Pancreas (tissue), 10 donors: ENCODE measurements around the gene ASB2. TPM values are rescaled to one million over a fixed set of nuclear protein-coding genes. Genes with fewer than 3 reads are reported as not detected.

ENCODE experiments used
- ATAC-seq, 4 donors: fragments of 200-7000 bp; cut with Tn5 transposase; one replicate each; pipeline versions ENCODE4 v1.8.0 to v1.9.1; 2020; ENCODE audit warnings: mild to moderate bottlenecking in 4 of 4, moderate library complexity in 4 of 4
- DNase-seq, 6 donors: peaks; one replicate each; pipeline ENCODE4 v3.0.0-alpha.2; 2020
- FAIRE-seq: peaks from 2 replicates; lab custom pipeline; 2012; peaks lifted over from hg19 to GRCh38; lab: Jason Lieb, UNC
- H3K27ac ChIP-seq, 4 donors: fragments of 200-600 bp; sonication (generic); 1 replicate in 3 of 4; 2 replicates in 1 of 4; pipeline versions ENCODE4 v1.5.0 to v1.8.0; 2020
- H3K27me3 ChIP-seq, 4 donors: fragments of 200-600 bp; one replicate each; pipeline ENCODE4 v1.8.0; 2021
- H3K36me3 ChIP-seq, 3 donors: fragments of 200-600 bp; sonication (generic) in 1 of 3; one replicate each; pipeline versions ENCODE4 v1.5.0 to v1.8.0; 2020 to 2021
- H3K4me1 ChIP-seq, 3 donors: fragments of 200-600 bp; one replicate each; pipeline ENCODE4 v1.8.0; 2021
- H3K4me3 ChIP-seq, 4 donors: fragments of 200-600 bp; sonication (generic) in 2 of 4; one replicate each; pipeline versions ENCODE4 v1.5.0 to v1.8.0; 2020 to 2021
- H3K9me3 ChIP-seq, 4 donors: fragments of 200-600 bp; one replicate each; pipeline ENCODE4 v1.8.0; 2021
- WGBS, 2 donors: extraction: QIAGEN DNeasy Blood & Tissue Kit; methylation state at CpG; one replicate each; pipeline ENCODE4 v1.1.7; 2013; 5-methylcytosine and 5-hydroxymethylcytosine counted together
- intact Hi-C, 3 donors: fragments of 100-400 bp; cut with DNase I; formaldehyde crosslinking; loops; one replicate each; pipeline versions ENCODE4 v1.11.1 to v1.14.2; 2022
- polyA plus RNA-seq, 2 donors: library from polyadenylated mRNA; stranded (reverse); fragments of 200-250 nt; gene quantifications; one replicate each; pipeline ENCODE4 v1.2.3, GENCODE V29; 2013
- total RNA-seq, 6 donors: library from RNA; stranded (reverse); fragmentation: NEBNext Ultra II Directional in 4 of 6; extraction: Animal tissue kit (Norgen Biotek cat#: 25700) in 4 of 6; gene quantifications; one replicate each; pipeline versions ENCODE4 v1.2.1 to v1.2.4, GENCODE V29; 2021 to 2023
- TF ChIP-seq, protein P1 (sequence below), 4 donors: fragments of 200-600 bp; sonication (generic) in 3 of 4; IDR thresholded peaks; one replicate each; pipeline versions ENCODE4 v1.5.0 to v1.8.0; 2021; ENCODE audit warnings: antibody characterized with exemption in 4 of 4
- donor health status: healthy with polysubstance abuse.
- donor health status: DM: no; HTN: no; CAD: no; lungs with moderate emphysema.
- donor health status: DM: no; HTN: no; CAD: no.
- donor health status: control.
- donor health status: control.
- donor health status: Bipolar disorder and iron deficiency.
- donor health status: DM: yes; HTN: yes; CAD: no.
- donor health status: DM: no; HTN: no; CAD: no.
- donor health status: DM: no; HTN: no; CAD: no.
- donor health status: DM: yes; HTN: yes; CAD: no.

The ASB2 gene
- total and polyA plus RNA-seq, 8 donors = 0.09 to 1.4 (median 0.40) TPM

- DNase-seq = no peak
- H3K9me3 ChIP-seq = no peaks in the 10 kb centered on the region
- whole genome bisulfite sequencing, 2 donors = 64 to 72% methylated on average over 19 of the region's 19 CpGs
- no peaks in the 10 kb centered on the region for H3K27me3 ChIP-seq
- H3K4me1 ChIP-seq = peaks cover 0 to 5% (median 0%) of the 10 kb centered on the region in 3 donors
- ATAC-seq = peak in 1 of 4 donors; percentile 34
- H3K27ac ChIP-seq = no peak overlapping the region
- intact Hi-C loops = no loop called here
- FAIRE-seq = no peak
- TF ChIP-seq, protein P1, sequence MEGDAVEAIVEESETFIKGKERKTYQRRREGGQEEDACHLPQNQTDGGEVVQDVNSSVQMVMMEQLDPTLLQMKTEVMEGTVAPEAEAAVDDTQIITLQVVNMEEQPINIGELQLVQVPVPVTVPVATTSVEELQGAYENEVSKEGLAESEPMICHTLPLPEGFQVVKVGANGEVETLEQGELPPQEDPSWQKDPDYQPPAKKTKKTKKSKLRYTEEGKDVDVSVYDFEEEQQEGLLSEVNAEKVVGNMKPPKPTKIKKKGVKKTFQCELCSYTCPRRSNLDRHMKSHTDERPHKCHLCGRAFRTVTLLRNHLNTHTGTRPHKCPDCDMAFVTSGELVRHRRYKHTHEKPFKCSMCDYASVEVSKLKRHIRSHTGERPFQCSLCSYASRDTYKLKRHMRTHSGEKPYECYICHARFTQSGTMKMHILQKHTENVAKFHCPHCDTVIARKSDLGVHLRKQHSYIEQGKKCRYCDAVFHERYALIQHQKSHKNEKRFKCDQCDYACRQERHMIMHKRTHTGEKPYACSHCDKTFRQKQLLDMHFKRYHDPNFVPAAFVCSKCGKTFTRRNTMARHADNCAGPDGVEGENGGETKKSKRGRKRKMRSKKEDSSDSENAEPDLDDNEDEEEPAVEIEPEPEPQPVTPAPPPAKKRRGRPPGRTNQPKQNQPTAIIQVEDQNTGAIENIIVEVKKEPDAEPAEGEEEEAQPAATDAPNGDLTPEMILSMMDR (IDR thresholded peaks at IDR 0.05) = no peak
- no peaks in the 10 kb centered on the region for H3K36me3 ChIP-seq
- H3K4me3 ChIP-seq = no peak overlapping the region
These were observed 21.2 kb downstream of the ASB2 start for GRCh38 chr14:93954900-93955849.

GRCh38 chr14:93954516-93954830 lies 21.9 kb downstream of the ASB2 start:
- Histone ChIP-seq H3K27me3 (no peaks in the 10 kb centered on the region), H3K4me1 (peaks cover 0 to 5% (median 0%) of the 10 kb centered on the region in 3 donors), H3K27ac (no peak overlapping the region), H3K36me3 (no peaks in the 10 kb centered on the region), H3K4me3 (no peak overlapping the region), H3K9me3 (no peaks in the 10 kb centered on the region)
- intact Hi-C loops = no loop called here
- WGBS, 2 donors = 78 to 84% methylated on average over 4 of the region's 4 CpGs
- ATAC-seq (no peak), DNase-seq (no peak), FAIRE-seq (no peak)
- TF ChIP-seq, protein P1 (IDR thresholded peaks at IDR 0.05) = no peak

DNA sequence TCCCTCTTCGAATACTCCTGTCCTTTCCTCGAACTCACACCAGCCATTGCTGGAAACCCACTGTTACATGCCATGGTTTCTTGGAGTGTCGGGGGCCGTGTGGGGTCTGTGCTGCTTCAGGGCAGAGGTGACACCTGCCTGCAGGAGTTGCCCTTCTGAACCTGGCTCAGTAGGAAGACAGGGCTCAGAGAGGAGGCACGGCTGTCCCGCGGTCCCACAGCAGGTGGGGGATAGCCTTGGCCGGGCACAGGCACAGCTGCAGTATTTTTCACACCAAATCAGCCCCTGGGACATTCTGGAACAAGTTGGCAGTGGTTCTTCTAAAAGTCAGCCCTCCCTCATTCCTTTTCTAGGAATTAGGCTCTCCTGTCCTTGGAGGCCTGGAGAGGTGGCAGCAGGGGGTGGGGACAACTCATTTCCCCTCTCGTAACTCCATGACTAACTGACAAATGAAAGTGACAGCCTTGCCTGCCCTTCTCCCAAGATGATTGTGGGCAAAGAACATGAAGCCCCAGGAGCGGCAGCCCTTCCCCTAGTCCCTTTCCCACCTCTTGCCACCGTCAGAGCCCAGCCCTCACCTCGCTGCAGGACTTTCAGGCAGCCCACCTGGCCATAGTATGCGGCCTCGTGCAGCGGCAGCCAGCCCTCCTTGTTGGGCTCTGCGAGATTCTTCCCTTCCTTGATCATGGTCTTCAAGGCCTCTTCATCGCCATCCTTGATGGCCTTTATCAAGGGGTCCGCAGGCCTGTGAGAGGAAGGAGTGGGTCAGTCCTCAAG lies 22.4 kb downstream of the ASB2 start:
- peaks cover 0 to under 1% (median 0%) of the 10 kb centered on the region in 3 donors for H3K4me1 ChIP-seq
- no peaks in the 10 kb centered on the region for H3K36me3 ChIP-seq
- DNase-seq (no peak), ATAC-seq (peak in 1 of 4 donors; percentile 32), FAIRE-seq (no peak)
- TF ChIP-seq, protein P1 (IDR thresholded peaks at IDR 0.05) = no peak
- intact Hi-C loops = no loop called here
- WGBS, 2 donors = 69 to 70% methylated on average over 18 of the region's 18 CpGs
- no peak overlapping the region for H3K27ac ChIP-seq
- H3K27me3 ChIP-seq = no peaks in the 10 kb centered on the region
- H3K9me3 ChIP-seq = no peaks in the 10 kb centered on the region
- no peak overlapping the region for H3K4me3 ChIP-seq

DNA sequence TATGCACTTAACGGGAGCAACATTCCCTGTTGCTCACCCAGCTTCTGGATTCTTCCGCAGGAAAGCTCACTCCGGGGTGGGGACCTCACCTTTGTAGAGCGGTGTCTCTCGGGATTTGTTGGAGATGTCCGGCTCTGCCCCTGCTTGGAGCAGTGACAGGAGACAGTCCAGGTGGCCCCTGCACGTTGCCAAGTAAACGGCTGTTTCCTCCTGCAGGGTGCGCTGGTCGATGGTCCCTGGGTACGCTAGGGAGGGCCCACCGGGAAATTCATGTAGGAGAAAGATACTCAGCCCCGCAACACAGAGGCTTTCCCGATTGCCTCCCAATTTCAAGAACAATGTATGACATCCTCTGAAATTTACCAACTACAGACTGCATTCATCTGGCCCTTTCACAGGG lies 23.1 kb downstream of the ASB2 start:
- FAIRE-seq = no peak
- peak in 1 of 4 donors; percentile 12 for ATAC-seq
- DNase-seq = no peak
- Histone ChIP-seq H3K4me1 (no peaks in the 10 kb centered on the region), H3K27ac (no peak overlapping the region), H3K4me3 (no peak overlapping the region), H3K27me3 (no peaks in the 10 kb centered on the region), H3K36me3 (no peaks in the 10 kb centered on the region), H3K9me3 (no peaks in the 10 kb centered on the region)
- WGBS, 2 donors = 63 to 69% methylated on average over 14 of the region's 14 CpGs
- intact Hi-C loops = no loop called here
- TF ChIP-seq, protein P1 (IDR thresholded peaks at IDR 0.05) = no peak
